Stomach (tissue), 9 donors: ENCODE measurements around the gene UNC93A. TPM values are rescaled to one million over a fixed set of nuclear protein-coding genes. Genes with fewer than 3 reads are reported as not detected.
"Not testable (repeated sequence)": the region's sequence is repeated elsewhere in the genome, so short reads cannot be mapped to it uniquely, and the experiment has no call there.

ENCODE experiments used
- DNase-seq, 2 donors: peaks; one replicate each; pipeline versions ENCODE4 v3.0.0 to v3.0.0-alpha.2; 2013 to 2019
- H3K27ac ChIP-seq, 5 donors: fragments of 200-600 bp in 4 of 5; sonication (generic) in 4 of 5; one replicate each; pipeline ENCODE4 v1.5.1; 2013 to 2019; ENCODE audit warnings: mild to moderate bottlenecking in 1 of 5, moderate library complexity in 1 of 5
- H3K27me3 ChIP-seq, 3 donors: fragments of 200-600 bp; sonication (generic); one replicate each; pipeline ENCODE4 v1.5.1; 2017 to 2019; ENCODE audit warnings: mixed run types in 1 of 3
- H3K36me3 ChIP-seq, 4 donors: fragments of 200-600 bp; sonication (generic); 1 replicate in 3 of 4; 2 replicates in 1 of 4; pipeline ENCODE4 v1.5.1; 2016 to 2019
- H3K4me1 ChIP-seq, 4 donors: fragments of 200-600 bp; sonication (generic); one replicate each; pipeline ENCODE4 v1.5.1; 2016 to 2019
- H3K4me3 ChIP-seq, 4 donors: fragments of 200-600 bp; sonication (generic) in 3 of 4; one replicate each; pipeline ENCODE4 v1.5.1; 2016 to 2019; ENCODE audit warnings: mild to moderate bottlenecking in 1 of 4
- H3K9me3 ChIP-seq, 4 donors: fragments of 200-600 bp; sonication (generic); one replicate each; pipeline ENCODE4 v1.5.1; 2016 to 2019
- CTCF ChIP-seq, 7 experiments: fragments of 450-650 bp in 4 of 7; fragments of 200-600 bp in 3 of 7; sonication (generic) in 3 of 7; IDR thresholded peaks; one replicate each; pipeline ENCODE4 v1.5.1; 2016 to 2019; ENCODE audit warnings: antibody characterized with exemption in 7 of 7, control low read depth in 2 of 7, mild to moderate bottlenecking in 1 of 7
- EP300 ChIP-seq: sonication (generic); formaldehyde crosslinking; IDR thresholded peaks from one replicate; pipeline ENCODE4 v1.6.1; 2017; ENCODE audit warnings: antibody characterized with exemption
- POLR2A ChIP-seq, 4 donors: fragments of 450-650 bp; IDR thresholded peaks; one replicate each; pipeline ENCODE4 v1.6.1; 2016; ENCODE audit warnings: antibody characterized with exemption in 4 of 4, control low read depth in 2 of 4, mild to moderate bottlenecking in 1 of 4, moderate library complexity in 1 of 4
- POLR2AphosphoS5 ChIP-seq, 3 donors: sonication (generic); formaldehyde crosslinking; IDR thresholded peaks; one replicate each; pipeline ENCODE4 v1.6.1; 2016; ENCODE audit warnings: antibody characterized with exemption in 3 of 3
- WGBS, 5 donors: extraction: QIAGEN DNeasy Blood & Tissue Kit in 3 of 5; methylation state at CpG; one replicate each; pipeline versions ENCODE4 v1.1.5 to v1.1.7; 2013 to 2018; 5-methylcytosine and 5-hydroxymethylcytosine counted together
- intact Hi-C: fragments of 100-400 bp; cut with DNase I; formaldehyde crosslinking; loops from one replicate; pipeline ENCODE4 v1.15.1; 2023; ENCODE audit warnings: low total_unique reads
- polyA plus RNA-seq, 3 donors: library from polyadenylated mRNA; stranded (reverse); fragments of 200-250 nt; gene quantifications; one replicate each; pipeline ENCODE4 v1.2.3, GENCODE V29; 2013
- total RNA-seq, 5 donors: library from RNA; depleted of rRNA; stranded (reverse); fragments of >200 nt; gene quantifications; one replicate each; pipeline versions ENCODE4 v1.1.0 to v1.2.3, GENCODE V29; 2014 to 2016
- donor health status: healthy with polysubstance abuse.
- donor health status: Bipolar disorder and iron deficiency.
- donor health status: healthy.

The UNC93A gene
- total and polyA plus RNA-seq, 8 donors: 0.13 to 0.73 TPM; not detected in 6

- no peaks in the 10 kb centered on the region for H3K36me3 ChIP-seq
- no peak for DNase-seq
- intact Hi-C loops: no loop called here
- H3K4me3 ChIP-seq: no peak overlapping the region
- WGBS, 5 donors: 85 to 90% (median 88%) methylated on average over 11 of the region's 11 CpGs
- H3K27me3 ChIP-seq: peaks cover 0 to 13% (median 0%) of the 10 kb centered on the region in 3 donors
- H3K4me1 ChIP-seq: no peaks in the 10 kb centered on the region
- TF ChIP-seq POLR2AphosphoS5 (IDR thresholded peaks at IDR 0.05) (no peak), POLR2A (IDR thresholded peaks at IDR 0.05) (no peak), EP300 (no peak)
- peaks cover 0 to 7% (median 2%) of the 10 kb centered on the region in 4 donors for H3K9me3 ChIP-seq
- H3K27ac ChIP-seq: no peak overlapping the region
Observed at GRCh38 chr6:167255918-167256553, 35.1 kb upstream of the UNC93A start.

GRCh38 chr6:167258646-167259045, 32.5 kb upstream of the UNC93A start:
- no peak for DNase-seq
- Histone ChIP-seq H3K27ac (no peak overlapping the region), H3K36me3 (no peaks in the 10 kb centered on the region), H3K4me3 (no peak overlapping the region), H3K9me3 (peaks cover 0 to 7% (median 2%) of the 10 kb centered on the region in 4 donors), H3K4me1 (no peaks in the 10 kb centered on the region), H3K27me3 (peaks cover 0 to 13% (median 0%) of the 10 kb centered on the region in 3 donors)
- TF ChIP-seq CTCF (IDR thresholded peaks at IDR 0.05) (no peak), POLR2AphosphoS5 (IDR thresholded peaks at IDR 0.05) (no peak), EP300 (no peak), POLR2A (IDR thresholded peaks at IDR 0.05) (no peak)
- 79 to 100% (median 94%) methylated on average over 1 to 3 of the region's 3 CpGs for WGBS, 5 donors
- intact Hi-C loops: no loop called here

- H3K9me3 ChIP-seq, H3K27ac ChIP-seq, intact Hi-C loops, H3K27me3 ChIP-seq, H3K4me3 ChIP-seq, H3K4me1 ChIP-seq, H3K36me3 ChIP-seq: not testable (repeated sequence)
- DNase-seq: peak in 1 of 2 donors; percentile 69
- WGBS, 5 donors: 19 to 70% (median 30%) methylated on average over 4 to 19 of the region's 24 CpGs
Observed at GRCh38 chr6:167266057-167266829, 24.9 kb upstream of the UNC93A start.

- TF ChIP-seq CTCF (IDR thresholded peaks at IDR 0.05) (no peak), EP300 (no peak), POLR2AphosphoS5 (IDR thresholded peaks at IDR 0.05) (no peak), POLR2A (IDR thresholded peaks at IDR 0.05) (no peak)
- WGBS, 5 donors: 66 to 85% (median 80%) methylated on average over 20 to 21 of the region's 21 CpGs
Observed at GRCh38 chr6:167266830-167267555, 24.1 kb upstream of the UNC93A start.

GRCh38 chr6:167267556-167267898, 23.6 kb upstream of the UNC93A start:
- intact Hi-C loops, H3K9me3 ChIP-seq, H3K4me3 ChIP-seq, H3K27me3 ChIP-seq, H3K36me3 ChIP-seq, H3K4me1 ChIP-seq, H3K27ac ChIP-seq: not testable (repeated sequence)
- WGBS, 5 donors: 35 to 64% (median 61%) methylated on average over 3 of the region's 3 CpGs
- peak in 1 of 2 donors; percentile 37 for DNase-seq

More at GRCh38 chr6:167266830-167267555, 24.1 kb upstream of the UNC93A start:
- Histone ChIP-seq H3K27ac (no peak overlapping the region), H3K4me1 (peaks cover 0 to 10% (median 3%) of the 10 kb centered on the region in 4 donors), H3K4me3 (no peak overlapping the region), H3K9me3 (no peaks in the 10 kb centered on the region), H3K36me3 (no peaks in the 10 kb centered on the region), H3K27me3 (no peaks in the 10 kb centered on the region)
- peak in 1 of 2 donors; percentile 17 for DNase-seq
- intact Hi-C loops: no loop called here
